Activated CD4-positive, alpha-beta T cell treated with anti-CD3 and anti-CD28 coated beads, Interleukin-2, Interleukin-4, amounts not matched to agents 100 ng/mL and 50 ng/mL, durations not matched to agents 16 hours and 8 hours (primary cell): ENCODE measurements around the gene MTMR3.

ENCODE experiments used
- DNase-seq: peaks from one replicate; pipeline ENCODE4 v3.0.0-alpha.2; 2020; ENCODE audit warnings: low spot score

MTMR3 gene

DNA sequence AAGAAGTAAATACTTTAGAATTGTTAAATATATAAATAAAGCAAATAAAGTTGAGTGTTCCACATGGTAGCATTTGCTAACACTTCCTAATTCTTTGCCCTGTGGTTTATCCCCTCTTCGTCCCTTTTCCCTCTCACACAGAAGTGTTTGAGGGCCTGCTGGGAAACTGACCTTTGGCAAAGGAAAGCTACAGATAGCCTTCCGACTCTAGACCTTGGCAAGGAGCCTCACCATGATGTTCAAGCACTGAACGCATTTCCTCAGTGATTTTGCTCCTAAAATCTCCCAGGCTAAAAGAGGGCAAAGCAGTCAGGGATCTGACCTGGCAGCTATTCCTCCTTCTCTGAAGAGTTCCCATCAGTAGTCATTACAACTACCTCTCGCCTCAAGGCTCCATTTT lies 144.8 kb downstream of the MTMR3 start:
- DNase-seq = no peak

DNA sequence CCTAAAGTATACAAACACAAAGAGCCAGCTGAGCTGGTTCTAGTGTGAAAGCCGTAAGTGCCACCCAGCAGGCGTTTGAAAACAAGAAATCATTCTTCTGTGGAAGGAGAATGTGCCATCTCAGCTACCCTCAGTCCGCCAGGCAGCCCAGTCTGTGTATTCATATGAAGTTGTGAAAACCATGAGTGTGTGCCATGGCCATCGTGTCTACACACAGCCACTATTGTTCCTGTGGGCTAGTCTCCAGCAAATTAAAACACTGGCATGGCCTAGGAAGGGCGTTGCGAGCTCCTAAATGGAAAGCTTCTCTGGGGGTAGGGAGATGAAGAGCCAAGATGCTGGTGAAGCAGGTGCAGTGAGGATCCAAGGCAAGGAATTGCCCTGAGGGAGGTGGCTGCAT lies 145.8 kb downstream of the MTMR3 start:
- DNase-seq = no peak

DNA sequence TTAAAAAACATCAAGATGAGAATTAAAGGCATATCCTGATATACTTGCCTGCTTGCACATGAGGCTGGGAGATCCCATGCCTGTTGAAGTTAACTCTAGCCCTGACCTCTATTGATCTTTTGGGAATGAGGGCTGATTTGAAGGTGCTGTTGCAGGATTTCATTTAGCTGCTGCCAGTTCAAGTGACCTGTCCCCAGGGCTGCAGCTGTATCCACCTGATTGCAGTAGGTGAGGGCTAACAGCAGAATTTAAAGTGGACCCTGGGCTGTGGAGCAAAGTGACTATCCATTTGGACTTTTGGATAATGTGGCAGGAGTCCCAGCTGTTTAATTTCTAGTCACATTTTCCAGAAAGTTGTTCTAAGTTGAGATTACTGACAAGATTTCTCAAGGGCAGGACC lies 146.5 kb downstream of the MTMR3 start:
- no peak for DNase-seq

DNA sequence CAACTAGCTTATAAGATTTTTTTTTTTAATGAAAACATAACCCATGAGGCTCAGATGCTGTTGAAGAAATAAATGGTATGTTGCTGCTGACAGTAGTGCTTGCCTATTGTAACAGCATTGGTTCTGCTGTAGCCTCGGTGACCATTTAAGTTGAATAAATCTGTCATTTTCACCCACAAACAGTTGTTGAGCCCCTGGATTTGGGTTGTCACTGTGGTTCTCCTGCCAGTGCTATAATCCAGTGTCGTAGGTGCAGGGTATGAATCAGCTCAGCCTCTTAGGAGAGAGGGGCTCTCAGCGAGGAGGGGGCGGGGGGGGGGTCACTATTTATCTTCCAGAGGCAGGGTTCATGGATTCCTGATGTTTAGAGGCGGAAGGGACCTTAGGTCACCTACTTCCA lies 147.4 kb downstream of the MTMR3 start:
- DNase-seq = no peak

DNA sequence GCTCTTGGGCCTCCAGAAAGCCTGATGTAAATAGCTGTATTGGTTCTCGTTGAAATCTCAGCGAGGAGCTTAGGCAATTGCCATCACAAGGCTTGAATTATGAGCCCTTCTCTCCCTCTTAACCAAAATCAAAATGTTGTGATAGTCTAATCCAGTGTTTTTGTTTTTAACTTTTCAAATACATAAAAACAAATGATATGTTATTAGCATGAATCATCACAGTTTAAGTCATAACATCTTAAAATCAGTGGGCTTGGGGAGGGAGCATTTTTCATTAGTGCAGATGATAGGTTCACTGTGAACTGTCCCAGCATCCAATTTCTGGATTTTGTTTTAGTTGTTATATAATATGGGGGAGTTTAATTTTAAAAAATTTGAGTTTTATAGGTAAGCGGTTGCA lies 148.4 kb downstream of the MTMR3 start:
- DNase-seq = no peak

DNA sequence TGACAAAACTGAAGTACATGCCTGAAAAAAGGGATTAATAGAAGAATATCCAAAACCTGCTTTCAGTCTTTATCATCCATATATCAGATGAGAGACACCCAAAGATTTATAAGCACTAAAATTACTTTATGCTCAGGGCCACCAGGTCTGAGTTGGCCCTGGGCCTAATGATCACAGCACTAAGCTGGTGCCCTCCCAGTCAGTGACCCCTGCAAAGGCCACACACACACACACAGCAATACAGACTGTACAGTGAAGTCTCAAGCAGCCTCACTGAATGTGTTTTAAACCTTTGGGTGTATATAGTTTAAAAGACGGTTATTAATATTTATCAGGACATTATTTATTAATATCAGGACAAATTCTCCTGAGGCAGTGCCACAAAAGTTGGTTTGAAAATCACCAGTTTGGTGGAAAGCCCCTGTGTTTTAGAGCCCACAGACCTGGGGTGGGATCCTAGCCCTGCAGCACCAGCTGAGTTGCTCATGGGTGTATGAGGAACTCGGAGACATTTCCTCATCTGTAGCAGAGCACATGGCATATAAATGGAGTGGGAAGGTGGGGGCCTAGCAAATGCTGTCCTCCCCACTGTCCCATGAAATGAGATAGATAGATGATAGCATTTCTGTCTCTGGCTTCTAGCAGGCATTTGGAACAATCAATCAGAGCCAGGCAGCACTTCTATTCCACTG lies 148.9 kb downstream of the MTMR3 start:
- no peak for DNase-seq

DNA sequence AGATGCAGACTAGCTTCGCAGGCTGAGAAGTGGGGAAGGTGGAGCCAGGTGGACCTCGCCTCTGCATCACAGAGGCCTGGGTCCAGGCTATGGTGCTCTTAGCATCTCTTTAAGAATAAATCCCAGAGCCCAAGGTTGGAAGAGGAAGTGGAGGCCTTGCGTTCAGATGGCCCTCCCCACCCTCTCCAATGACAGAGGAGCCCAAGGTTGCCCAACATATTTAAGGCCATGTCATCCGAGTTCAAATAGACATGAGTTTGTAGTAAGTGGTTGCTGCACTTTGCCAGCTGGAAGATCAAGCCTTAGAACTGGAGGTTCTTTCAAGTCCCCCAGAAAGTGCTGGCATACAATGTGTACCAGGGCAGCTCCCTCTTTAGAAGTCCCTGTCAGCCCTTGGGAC lies 150.2 kb downstream of the MTMR3 start:
- DNase-seq = no peak

DNA sequence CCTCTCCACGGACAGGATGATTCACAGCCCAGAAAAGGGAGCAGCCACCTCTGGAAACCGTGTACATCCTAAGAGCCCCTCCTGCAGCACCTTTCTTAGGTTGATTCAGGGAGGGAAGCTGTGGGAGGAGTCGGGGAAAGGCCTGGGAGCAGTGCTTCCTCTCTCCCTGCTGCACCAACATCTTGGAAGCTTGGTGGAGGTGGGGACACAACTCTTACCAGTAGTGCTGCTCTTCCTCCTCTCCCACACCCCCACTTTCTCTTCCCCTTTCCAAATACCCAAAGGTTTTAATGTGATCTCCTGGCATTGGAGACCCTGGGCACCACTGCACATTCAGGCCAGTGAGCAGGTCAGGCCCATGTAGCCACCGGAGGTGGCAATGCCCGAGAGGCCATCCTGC lies 150.9 kb downstream of the MTMR3 start:
- DNase-seq = no peak

DNA sequence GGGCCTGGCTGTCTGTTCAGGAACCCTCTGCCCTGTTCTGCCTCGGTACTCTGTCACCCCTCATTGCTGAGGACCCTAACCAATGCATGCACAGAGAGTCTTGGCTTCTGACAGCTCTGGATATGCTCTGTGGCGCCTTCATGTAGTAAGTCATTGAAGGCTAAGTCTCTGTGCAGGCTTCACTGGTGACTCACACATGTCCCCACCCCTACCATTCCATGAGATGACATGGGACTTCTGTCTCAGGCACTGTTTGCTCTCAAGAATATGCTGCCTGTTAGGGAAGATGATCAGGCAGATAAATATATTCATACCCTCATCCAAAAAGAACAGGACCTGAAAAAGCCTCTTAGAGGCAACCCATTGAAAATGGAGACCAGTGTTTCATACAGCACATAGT lies 153.7 kb downstream of the MTMR3 start:
- no peak for DNase-seq

DNA sequence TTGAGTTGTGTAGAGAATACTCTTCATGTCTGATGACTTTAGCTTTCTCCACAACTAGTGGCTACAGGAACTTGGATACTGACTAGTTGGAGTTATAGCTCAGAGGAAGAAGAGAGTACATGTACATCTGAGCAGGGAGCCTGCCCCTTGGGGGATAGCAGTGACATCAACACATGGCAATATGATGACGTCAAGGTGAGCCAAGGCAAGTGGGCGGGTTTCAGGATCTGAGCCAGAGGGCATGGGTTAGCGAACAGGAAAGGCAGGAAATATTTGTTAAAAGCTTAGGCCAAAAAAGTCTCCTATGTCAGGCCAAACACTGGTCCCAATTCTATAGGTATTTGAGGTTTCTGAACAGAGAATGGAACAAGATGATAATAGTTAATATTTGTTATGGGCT lies 155.2 kb downstream of the MTMR3 start:
- DNase-seq = no peak

DNA sequence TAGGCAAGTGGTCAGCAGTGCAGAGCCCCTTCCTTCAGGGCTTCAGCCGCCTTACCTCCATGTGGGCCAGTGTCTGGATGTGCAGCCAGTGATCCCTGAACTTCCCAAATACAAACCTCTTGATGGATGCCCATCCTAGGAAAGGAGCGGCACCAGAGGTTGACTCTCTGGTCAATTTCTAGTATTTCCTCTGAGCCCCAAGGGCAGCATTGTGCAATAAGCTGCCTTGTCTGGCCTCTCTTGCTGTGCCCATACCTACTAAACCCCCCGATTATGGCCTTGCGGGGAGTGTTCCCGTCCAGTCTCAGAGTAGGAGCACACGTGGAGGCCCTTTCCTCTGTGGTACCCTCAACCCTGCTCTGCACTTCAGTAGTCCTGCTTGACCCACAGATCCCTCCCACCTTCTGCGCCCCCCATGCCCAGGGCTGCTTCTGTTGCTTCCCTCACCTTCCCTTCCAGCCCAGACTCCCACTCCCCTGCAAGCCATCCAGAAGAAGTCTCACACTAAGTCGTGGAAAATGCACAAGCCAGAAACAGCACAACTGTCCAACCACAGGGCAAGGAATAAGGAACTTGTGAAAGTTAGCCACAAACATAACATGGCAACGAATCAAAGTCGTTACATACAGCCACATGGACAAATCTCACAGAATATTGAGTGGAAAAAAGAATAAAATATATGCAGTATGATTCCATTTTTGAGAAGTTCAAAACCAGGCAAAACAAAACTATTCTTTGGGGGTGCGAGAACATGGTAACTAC lies 157.7 kb downstream of the MTMR3 start:
- DNase-seq = no peak

DNA sequence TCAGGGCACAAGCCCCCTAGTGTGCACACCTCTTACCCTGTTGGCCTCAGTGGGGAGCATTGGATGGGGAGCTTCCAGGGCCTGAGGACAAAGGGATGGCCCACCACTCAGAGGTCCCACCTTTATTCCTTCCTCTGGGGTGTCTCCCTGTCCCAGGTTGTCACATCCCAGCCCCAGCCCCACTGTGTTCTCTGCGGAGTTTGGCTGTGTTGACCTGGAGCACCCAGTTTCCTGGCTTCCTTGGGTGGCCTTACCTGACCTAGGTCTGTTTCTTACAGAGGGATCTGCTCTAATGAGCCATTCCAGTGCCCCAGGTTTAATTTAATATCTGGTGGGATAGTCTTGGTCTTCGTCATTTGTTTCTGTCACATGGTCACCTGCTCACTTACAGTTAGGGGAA lies 158.5 kb downstream of the MTMR3 start:
- no peak for DNase-seq

DNA sequence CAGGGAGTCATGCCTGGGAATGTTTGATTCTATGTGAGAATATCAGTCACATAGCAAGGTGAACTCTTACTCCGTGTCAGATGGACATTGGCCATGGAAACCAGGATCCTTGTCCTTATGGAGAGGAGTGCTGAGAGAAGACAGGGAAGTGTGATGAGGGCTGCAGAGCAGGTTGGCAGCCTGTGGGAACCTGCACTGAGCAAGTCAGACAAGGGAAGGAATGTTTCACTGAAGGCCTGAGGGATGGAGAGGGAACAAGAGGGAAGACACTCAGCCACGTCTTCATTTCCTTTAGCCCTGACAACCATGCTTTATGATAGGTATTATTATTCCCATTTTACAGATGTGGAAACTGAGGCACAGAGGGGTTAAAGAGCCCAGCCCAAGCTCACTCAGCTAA lies 158.9 kb downstream of the MTMR3 start:
- DNase-seq = no peak

DNA sequence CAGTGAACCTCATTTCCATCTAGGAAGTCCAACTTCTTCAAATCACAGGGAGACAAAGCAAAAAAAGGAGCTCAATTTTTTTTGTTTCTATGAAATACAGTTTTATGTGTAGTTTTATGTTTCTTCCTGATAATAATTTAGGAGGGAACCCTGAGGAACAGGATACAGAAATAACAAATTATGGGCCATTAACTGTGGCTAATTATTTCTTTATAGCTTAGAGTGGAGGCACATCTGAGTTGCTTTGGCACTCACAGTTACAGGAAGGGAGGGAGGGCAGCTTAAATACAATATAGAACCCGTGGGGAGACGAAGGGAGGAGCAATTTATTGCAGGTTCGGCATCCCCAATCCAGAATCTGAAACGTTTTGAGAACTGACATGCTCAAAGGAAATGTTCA lies 160.2 kb downstream of the MTMR3 start:
- DNase-seq = no peak

DNA sequence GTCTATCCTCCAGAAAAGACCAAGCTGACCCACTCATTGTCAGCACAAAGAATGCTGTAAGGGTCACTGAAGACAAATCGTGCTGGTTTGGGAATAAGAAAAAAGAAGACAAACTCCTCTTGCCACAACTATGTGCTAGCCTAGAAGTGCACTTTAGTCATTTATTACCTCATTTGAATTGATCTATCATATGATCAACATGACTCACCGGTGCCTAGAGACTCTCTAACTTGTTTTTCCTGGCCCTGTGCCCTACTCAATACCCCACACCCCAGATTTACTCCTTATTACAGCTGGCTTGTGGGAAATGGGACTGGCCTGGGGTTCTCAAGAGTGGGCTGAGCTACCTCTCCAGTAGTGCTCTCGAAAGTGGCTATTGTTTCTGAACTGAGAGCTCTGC lies 161.4 kb downstream of the MTMR3 start:
- no peak for DNase-seq

DNA sequence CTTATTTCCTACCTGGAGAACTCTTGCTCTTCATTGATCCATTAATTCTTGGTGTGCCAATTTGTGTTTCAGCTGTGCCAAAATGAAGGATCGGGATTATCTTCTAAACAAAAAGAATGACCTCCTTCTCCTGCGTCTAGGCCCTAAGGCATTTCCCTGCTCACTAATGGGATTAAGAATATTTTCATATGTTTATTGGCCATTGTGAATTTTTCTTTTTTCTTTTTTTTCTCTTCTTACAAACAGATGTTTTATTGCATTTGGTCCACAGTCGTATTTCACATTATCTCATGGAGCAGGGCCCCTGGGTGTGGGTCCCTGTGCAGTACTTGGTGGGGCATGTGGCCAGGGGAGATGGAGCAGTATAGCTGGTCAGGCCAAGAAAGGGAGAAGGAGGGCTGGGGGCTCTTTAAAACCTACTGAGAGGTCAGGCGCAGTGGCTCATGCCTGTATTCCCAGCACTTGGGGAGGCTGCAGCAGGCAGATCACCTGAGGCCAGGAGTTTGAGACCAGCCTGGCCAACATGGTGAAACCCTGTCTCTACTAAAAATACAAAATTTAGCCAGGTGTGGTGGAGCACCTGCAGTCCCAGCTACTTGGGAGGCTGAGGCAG lies 162.0 kb downstream of the MTMR3 start:
- DNase-seq = no peak

DNA sequence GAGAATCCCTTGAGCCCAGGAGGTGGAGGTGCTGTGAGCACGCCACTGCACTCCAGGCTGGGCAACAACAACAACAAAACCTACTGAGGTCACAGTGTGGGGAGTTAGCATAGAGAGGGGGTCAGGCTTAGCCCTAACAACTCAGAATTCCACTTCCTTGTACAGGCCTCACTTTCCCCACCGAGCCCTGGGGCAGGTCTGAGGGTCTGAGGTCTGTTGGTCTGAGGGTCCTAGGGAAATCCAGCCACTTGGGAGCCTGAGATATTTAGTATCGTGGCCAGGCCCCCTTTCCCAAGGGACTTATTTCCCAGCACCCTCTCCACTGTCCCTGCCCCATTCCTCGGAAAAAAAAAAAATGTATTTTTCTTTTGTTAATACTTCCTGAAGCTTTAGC lies 162.5 kb downstream of the MTMR3 start:
- DNase-seq = no peak

DNA sequence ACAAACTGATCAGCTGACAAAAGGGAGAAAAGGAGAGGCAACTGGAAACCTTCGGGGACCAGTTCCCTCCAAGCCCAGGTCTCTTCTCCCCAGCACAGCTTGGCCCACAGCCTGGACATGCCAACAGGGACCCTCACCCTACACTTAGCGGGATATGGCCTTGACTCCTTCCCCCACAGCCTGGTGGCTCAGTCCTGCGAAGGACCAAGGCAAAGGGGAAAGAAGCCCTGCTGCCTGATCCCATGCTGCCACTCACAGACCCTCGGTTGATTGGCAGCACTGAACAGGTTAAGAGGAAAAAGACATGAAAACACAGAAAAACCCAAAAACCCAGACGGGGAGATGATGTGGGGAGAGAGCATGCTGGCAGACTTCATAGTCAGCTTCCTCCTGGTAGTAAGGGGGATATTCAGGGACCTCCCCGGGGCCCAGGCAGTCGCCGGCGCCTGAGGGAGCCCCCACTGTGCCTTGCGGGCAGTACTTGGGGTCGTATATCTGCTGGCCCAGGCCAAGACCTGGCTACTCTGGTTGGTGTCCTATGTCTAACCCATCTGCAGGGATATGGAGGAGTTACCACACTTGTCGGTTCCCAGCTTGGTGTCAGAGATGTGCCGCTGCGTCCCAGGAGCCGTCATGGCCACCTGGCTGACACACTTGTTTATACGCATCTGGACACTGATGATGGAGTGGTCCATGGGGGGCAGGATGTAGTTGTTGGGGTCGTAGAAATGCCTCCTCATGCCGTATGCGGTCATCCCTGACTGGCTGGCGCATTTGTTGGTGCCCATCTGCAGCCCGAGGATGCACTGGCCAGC lies 163.1 kb downstream of the MTMR3 start:
- no peak for DNase-seq

DNA sequence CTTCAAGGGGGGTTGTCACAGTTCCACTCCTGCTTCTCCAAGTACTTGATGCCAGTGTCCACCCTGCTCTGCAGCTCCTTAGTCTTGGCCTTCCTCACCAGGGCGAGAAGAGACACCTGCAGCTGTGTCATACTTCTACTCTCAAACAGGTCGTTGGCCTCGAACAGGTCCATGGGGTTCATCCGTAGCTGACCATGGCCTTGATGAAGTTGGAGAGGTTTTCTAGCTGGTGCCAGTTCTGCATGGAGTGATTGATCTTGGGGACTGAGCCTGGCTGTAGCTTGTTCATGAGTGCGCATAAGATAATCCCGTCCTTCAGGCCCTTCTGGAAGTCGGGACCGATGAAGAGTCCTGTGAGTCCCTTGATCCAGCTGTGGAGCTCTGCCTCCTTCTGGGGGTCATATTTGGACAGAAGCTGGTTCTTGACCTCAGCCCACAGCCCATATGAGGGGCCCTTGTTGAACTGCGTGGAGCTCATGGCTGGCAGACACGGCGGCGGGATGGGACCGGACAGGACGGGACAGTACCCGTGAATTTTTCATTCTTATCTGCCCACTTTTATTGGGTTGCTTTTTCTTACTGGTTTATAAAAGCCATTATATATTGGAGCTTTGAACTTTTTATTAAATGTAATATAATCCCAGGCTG lies 163.9 kb downstream of the MTMR3 start:
- no peak for DNase-seq

DNA sequence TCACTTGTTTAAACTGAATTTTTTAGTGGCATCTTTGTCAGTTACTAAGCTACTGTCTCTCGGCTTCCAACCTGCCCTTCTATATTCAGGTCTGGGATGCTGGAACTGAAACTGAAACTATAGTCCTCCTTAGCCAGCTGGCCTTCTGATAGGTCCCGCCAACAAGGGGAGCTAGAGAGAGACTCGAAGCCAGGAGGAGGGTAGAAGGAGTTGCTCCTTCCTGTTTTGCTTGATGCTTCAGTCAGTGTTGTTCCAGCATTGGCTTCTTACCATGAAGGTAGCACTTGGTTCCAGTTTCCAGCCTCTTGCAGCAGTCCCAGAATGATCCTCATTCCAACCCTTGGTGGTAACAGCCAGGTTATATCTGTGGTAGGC lies 164.4 kb downstream of the MTMR3 start:
- DNase-seq = no peak

DNA sequence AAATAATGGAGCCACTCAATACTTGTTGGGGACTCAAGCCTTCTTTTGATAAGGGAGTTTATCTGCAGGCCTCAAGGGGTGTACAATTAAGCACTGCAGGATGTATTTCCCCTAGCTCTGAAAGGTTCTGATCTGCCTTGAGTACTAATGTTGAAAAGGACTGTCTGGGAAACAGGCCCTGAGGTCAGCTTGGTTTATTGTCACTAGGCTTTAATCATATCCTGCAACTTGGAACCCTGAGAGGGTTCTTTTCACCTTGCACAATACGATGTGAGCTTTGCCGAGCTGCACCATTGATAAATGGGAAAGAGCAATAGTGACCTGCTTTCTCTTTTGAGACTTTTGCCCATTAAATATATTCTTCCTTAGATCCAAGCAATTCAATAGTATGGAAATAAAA lies 165.7 kb downstream of the MTMR3 start:
- DNase-seq = no peak

DNA sequence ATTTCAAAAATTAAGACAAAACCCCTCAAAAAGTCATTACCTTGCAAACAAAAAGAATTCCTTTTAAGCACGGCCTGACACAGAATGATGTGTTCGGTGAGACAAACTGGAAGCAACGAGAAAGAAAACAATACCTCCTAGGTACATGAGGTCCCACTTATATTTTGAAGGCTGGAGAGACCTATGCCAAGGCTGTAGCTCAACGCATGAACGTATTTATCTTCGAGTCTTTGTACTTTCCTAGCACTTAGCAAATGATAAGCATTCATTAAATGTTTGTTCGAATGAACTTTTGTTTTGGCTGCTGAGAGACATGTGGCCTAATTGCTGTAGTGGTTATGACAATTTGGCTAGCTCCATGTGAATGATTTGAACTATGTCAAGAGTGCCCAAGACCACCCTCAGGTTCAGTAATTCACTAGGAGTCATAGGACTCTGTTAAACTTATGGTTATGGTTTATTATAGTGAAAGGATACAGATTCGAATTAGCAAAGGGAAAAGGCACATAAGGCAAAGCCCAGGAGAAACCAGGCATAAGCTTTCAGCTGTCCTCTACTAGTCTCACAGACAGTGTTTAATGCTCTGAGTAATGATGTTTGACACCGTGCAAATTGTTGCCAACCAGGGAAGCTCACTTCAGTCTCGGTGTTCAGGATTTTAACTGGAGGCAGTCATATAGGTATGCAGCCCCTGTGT lies 171.2 kb downstream of the MTMR3 start:
- DNase-seq = no peak
